Measurements from ENCODE around the gene GTPBP8.

The GTPBP8 gene

DNA sequence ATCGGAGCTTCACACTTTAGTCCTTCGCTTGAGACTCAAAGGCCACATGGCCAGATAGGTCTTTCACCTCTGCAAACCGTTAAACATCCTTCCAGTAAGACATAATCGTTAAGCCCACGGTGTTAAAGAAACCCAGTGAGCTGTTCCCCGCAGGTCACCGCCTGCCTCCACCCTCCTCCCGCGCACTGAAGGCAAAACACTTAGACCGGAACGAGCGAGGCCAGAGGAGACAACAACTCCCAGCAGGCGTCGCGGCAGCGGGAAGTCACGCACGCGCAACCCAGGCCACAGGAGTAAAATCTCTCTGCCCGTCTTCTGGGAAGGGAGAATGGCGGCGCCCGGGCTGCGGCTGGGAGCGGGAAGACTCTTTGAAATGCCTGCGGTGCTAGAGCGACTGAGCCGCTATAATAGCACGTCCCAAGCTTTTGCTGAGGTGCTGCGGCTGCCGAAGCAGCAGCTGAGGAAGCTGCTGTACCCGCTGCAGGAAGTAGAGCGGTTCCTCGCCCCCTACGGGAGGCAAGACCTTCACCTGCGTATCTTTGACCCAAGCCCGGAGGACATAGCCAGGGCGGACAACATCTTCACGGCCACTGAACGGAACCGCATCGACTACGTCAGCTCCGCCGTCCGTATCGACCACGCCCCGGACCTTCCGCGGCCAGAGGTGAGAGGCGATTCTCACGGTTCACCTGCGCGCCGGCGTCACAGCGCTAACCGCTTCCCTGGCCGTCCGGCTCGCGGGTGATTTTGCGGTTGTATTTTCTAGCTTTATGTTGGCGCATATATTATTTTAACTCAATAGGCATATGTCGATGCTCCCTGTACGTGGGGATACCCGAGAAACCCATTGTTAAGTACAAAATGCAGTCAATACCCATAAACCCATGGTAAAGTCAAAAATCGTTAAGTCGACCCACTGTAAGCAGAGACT lies at the start of gene GTPBP8:
GTPBP8 (plus strand) TSS at position 313 of the 931 bp plus-strand sequence; CDS start at position 329, 16 bp downstream.
- ATAC-seq, result peak; percentile 90 to 93

DNA sequence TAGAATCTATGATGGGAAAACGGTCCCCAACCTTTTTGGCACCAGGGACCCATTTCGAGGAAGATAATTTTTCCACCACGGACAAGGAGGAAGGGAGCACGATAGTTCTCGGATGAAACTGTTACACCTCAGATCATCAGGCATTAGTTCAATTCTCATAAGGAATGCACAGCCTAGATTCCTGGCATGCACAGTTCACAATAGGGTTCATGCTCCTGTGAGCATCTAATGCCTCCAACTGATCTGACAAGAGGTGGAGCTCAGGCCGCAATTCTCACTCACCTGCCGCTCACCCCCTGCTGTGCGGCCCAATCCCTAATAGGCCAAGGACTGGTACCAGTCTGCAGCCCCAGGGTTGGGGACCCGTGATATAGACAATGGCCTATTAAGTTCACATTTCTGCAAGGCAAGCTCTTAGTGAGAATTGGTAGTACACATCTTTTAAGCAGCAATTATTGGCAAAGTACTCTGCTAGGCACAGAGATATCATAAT lies 42.4 kb upstream of the GTPBP8 start:
- ATAC-seq, result no peak

DNA sequence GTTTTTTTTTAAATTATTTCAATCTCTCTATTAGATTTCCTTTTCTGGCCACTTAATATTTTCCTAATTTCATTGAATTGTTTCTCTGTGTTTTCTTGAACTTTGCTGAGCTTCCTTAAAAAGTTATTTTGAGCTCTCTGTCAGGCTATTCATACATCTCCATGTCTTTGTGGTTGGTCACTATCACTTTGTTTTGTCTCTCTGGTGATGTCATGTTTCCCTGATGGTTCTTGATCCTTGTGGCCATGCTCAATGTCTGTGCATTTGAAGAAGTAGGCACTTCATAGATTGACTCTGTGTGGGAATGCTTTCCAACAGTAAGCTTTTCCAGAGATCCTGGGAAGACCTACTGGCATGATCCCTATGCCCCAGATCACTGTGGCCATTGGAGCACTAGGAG lies 34.4 kb upstream of the GTPBP8 start:
- no peak for ATAC-seq

DNA sequence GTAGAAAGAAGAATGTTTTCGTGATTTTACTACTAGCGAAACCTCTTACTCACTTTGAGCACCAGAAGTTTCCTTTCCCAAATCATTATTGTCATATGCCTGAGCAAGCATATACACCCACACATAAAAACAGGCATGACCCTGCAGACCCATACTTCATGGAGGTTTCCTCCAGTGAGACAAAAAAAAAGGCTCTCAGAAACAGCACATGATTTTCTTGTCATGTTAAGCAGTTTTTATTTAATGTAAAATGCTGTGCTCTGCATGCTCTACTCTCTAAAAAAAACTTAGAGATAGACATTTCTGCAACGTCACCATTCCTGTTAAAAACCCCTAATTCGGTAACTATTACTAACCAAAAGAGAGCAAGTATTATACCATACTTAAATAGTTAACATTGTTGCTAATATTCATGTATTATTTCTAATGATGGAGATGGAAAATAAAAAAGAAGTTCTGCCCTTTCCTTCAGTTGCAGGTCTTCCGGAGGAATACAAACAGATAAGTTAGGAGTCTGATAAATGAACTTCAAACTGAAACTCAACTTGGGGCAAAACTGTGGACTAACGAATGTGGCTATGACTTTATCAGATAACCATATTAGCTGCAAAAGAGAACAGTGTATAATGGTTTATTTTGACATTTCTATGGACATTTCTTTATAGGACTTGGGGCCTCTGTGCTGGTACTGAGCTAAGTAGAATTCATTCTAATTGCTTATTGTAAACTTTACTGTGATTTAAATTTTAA lies 31.8 kb upstream of the GTPBP8 start:
- ATAC-seq, result peak; percentile 65 to 88

DNA sequence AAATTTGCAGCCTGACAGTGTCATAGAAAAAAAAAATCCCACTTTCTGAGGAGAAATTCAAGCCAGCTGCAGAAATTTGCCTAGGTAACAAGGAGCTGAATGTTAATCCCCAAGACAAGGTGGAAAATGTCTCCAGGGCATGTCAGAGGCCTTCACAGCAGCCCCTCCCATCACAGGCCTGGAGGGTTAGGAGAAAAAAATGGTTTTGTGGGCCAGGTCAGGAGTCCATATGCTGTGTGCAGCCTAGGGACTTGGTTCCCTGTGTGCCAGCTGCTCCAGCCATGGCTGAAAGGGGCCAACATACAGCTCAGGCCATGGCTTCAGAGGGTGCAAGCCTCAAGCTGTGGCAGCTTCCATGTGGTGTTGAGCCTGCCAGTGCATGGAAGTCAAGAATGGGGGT lies 27.1 kb upstream of the GTPBP8 start:
- no peak for ATAC-seq

DNA sequence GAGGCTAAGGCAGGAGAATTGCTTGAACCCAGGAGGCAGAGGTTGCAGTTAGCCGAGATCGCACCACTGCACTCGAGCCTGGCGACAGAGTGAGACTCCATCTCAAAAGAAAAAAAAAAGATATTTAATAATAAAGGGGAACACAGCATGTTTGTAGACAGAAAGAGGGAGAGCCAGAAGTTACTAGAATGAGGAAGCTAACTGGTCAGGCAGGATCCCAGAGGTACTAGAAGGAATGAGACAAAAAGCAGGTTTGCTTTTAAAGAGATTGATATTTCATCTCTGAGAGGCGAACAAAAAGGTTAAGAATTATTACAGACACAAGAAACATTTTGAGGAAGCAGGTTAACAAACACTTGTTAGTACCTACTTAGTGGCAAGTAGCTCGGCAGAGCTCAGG lies 25.1 kb upstream of the GTPBP8 start:
- no peak for ATAC-seq

DNA sequence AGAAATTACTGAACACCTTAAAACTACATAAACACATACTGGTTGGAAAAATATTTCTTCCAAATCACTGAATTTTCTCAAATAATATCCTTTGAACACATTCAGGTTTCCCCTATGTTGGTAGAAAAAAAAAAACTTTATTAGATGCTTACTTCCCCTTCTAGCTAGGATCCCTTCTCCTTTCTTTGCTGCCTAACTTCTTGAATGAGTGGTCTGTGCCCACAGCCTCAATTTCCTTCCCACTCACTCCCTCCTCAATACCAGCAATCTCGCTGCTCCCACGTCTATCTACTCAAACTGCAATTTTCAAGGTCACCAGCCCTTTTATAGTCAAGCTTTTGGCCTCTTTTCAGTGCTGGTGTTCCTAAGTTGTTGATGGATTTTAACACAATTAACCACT lies 24.2 kb upstream of the GTPBP8 start:
- ATAC-seq, result no peak

DNA sequence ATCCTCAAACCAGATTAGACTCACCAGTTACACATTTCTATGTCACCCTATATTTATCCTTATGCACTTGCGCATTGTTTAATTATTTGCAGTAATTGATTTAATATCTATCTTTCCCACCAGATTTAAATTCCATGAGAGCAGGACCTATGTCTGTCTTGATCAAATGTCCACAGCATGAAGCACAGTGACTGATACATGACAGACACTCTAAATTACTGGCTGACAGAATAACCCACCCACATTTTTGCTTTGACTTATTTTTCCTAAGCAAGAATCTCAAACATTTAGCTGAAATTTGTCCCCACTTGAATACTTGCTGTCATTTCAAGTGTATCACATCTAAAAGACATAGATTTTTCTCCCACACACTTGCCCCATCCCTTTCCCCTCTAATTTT lies 23.4 kb upstream of the GTPBP8 start:
- no peak for ATAC-seq

DNA sequence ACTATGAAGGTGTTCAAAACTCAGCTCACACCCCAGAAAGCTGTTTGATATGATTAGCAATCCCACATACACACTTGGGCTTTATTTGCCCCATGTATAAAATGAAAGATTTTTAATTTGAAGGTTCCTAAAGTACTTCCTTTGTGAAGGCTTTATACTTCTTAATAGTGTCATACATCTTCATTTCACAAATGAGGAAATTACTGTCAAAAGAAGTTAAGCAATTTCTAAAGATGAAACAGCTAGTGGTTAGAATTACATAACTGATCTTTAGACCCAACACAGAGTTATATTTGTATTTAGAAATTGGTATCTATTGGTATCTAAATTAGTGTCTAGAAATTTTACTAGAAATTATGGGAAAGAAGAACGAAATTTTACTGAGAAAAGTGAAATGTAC lies 23.0 kb upstream of the GTPBP8 start:
- ATAC-seq, result no peak

DNA sequence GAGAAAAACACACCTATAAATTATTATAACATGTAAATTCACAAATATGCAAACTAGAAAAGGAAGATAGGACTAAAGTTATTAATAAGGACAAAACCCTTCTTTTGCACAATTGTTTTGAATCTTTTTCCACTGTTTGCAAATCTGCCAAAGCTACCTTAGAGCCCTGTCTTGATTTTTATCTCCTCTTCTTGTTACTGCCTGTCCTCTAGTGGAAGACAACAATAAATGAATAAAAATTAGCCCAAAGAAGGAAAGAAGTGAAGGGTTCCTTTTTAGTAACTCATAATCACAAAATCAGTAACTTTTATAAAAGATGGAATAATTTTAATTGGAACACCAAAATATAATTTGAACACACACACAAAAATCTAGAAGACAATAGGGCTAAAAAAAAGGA lies 18.6 kb upstream of the GTPBP8 start:
- no peak for ATAC-seq

DNA sequence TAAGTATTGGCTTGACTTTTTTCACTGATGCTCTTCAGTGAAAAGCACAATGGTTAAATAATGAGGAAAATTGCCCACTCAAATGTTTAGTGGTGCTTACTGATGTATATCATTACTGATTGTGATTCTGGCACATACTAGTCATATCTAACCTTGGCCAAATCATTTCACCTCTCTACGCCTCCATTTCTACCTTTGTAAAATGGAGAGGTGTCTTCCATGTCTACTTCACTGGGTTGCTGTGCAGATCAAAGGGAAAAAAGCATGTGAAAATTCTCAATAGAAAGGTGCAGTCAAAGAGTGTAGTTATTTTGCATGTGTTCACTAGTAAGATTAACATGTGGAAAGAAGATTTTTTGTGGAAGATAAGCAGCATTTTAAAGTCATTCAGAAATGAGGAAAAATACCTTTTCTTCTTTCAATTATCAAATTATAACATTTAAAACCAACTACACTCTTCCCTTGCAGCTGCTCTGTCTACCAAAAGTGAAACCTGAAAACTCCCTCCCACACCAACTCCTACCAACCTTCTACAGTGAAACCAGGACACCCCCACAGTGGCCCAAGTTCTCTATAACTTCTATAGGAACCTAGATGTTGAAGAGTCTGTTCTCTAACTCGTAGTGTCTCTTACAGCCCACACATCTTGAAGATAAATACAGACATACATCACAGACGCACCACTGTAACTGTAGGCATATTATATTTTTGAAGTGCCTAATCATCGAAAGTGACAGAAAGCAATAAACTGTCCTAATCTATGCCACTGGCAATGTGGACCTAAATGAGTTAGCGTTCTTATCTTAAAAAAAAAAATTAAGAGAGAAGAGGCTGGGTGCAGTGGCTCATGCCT lies 17.2 kb upstream of the GTPBP8 start:
- ATAC-seq, result peak; percentile 79 to 88

DNA sequence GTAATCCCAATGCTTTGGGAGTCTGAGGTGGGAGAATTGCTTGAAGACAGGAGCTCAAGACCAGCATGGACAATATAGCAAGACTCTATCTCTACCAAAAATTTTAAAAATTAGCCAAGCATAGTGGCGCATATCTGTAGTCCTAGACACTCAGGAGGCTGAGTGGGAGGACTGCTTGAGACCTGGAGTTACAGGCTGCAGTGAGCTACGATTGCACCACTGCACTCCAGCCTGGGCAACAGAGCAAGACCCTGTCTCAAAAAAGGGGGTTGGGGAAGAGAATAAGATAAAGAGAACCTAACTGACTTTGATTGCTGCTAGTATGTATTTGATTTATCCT lies 16.6 kb upstream of the GTPBP8 start:
- ATAC-seq, result no peak

DNA sequence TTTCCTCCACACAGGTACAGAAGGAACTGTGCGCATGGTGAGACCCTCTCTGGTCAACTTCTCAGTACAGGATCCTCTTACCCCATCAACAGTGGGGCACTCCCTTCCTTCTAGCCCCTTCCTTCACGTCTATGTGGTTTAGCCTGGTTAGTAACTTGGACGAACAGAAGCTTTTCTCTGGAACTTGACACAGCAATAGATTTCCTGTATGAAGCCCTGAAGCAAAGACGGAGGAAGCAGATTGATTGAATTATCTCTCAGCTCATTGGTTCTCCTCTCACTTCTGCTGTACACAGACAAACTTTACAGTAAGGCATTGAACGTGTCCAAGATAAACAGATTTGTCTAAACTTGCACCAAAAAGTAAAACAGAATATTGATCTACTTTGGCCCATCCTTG lies 15.9 kb upstream of the GTPBP8 start, which contains the start of gene CD200R1:
CD200R1 (minus strand) TSS at position 210 of the 400 bp plus-strand sequence. CDS start 246 bp downstream, outside the sequence.
- ATAC-seq, result no peak

DNA sequence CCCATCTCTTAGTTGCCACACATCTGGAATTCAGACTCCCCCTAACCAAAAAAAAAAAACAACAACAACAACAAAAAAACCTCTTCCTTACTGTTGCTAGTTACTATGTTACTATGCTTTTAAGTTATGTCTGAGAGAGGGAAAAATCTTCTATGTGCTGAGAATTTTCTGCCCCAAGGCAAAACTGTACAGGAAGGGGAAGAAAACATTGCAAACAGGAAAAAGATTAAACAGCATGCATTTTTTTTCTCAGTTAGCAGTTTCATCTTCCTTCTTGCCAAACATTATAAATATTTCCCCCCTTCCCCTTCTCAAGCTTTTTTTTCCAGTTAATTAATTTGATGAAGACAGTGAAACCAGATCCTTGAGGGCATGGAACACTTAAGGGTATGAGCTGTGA lies 14.8 kb upstream of the GTPBP8 start:
- no peak for ATAC-seq

DNA sequence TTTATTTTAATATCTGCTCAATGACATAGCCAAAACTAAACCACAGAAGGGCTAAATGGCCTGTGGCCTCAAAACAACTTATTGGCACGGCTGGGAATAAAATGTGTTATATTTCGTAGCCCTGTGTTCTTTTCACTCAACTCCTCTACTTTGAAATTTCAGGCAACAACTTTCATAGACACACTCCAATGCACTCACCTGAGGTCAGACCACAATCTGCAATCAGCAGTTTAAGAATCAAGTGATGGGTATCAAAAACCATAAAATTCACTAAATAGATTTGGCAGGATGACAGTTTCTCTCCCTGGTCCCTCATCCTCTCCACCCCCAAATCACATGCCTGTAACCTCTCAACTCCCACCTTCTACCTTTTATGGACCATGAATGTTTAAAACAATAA lies 13.8 kb upstream of the GTPBP8 start:
- ATAC-seq, result no peak

DNA sequence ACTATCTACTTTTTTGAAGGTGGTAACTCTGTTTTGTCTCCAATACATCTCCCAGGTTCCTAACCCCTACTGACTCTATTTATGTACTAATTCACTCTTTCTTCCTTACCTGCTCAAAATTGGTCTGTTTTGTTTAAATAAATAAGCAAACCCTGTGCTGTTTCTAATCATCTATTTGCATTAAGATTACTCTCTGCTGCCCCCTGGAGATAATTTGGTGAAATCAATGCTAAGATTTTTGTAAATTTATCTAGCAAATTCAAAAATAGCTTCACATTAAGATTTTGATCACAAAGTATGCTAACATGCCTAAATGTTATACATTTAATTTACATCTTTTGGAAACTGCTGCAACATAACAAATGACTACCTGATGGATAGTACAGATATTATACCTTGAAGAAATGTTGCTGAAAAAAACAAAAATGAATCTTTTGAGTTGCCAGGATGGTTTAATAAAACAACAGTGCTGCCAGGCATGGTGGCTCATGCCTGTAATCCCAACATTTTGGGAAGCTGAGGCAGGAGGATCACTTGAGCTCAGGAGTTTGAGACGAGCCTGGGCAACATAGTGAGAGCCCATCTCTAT lies 11.4 kb upstream of the GTPBP8 start:
- ATAC-seq, result no peak

DNA sequence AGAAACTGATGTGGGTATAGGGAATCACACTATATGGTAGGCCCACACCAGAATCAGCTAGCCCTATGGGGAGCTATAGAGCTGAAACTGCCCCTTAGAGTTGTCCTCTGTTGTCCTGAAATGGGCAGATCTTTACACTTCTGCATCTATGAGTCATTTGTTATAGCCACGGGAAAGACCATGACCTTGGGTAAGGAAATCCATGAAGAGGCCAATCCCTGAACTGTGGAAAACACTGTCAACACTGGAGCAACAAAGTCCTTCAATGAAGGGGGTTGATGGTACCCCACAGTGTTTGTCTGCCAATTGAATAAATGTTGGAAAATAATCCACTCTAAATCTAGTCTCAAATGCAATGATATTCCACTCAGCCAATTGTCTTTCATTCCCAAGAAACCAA lies 10.7 kb upstream of the GTPBP8 start:
- no peak for ATAC-seq

DNA sequence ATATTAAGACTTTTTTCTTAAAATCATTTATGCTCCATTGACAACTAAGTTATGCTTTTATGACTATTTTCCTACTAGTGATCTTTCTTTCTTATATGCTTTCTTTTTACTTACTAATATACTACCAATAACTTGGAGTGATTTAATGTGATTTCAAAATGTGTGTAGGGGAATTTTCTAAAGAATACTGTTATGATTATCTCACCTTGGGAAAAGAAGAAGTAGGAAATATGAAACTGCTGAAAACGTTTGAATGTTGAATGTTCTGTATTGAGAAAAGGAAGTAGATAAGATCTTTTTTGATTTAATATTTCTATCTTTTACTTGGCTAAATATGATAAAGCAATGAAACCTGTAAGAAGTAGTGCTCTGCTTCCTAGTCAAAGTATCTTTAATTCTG lies 8.1 kb upstream of the GTPBP8 start:
- no peak for ATAC-seq

DNA sequence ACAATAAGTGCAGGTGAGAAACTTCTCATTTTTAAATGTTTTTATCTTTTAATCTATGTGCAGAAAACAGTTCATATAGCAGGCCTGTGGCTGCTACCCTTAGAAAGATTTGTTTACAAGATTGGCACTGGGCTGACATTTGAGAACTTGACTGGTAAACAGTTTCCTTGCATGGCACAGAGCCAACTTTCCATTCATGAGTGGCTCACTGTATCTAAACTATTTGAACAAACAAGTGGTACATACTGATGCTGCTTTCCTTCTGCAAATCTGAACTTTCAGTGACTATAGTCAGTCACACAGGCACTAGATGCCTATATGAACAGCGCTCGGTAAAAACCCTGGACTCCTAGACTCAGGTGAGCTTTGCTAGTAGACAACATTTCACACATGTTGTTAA lies 6.3 kb upstream of the GTPBP8 start:
- ATAC-seq, result peak in 1 of 2 donors; percentile 25

DNA sequence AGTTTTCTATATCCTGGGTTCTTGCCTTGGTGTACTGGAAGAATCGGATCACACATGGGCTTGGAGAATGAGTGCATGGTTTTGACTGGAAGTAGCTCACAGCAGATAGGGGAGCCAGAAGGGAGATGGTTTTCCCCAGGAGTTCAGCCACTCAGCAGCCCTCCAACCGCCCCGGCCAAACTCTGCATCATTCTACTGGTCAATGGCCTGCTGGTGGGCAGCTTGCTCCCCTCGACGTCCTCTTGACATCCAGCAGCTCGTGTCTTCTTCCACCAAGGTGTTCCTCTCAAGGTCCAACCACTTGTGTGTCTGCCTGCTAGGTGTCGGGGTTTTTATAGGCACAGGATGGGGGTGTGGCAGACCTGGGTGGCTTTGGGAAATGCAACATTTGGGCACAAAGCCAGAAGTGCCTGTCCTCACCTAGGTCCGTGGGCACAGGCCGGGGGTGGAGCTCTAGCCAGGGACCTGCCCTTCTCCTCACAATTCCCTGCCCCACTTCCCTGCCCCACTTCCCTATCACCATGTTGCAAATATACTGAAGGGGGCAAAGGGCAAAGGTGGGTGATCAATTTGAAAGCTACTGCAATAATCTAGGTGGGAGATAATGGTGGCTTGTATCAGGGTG lies 3.0 kb upstream of the GTPBP8 start:
- no peak for ATAC-seq

DNA sequence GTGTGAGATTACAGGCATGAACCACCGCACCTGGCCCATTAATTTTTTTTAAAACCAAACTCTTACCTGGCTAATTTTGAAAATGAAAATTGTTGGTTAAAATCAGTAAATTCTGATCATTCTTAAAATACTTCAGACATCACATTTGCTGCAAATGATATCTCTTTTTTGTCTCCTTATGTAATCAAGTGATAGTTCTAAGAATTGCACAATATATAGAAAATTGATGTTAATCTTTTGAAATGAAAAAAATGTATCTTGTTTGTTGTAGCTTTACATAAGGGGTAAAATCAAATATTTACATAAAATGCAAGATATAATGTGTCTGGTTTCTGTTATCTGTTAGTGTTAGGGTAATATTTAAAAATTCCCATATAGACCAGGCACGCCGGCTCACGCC lies 5.0 kb downstream of the GTPBP8 start:
- ATAC-seq, result no peak

DNA sequence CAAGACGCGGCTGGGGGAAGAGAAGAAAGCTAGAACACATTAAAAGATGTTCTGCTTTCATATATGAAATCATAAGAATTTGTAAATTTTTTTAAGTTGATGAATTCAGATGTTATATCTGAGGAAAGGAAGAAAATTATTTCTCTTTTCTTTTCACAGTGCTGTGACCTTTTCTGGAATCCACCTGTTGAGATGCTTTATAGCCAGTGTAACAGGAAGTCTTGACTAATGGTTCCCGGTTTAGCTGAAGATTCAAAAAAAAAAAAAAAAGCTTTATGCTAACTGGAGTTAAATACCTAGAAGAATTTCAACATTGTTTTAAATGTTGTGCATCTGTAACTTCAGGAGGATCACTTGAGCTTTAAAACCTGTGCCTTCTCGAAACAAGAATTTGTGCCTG lies 9.9 kb downstream of the GTPBP8 start:
- ATAC-seq, result no peak
